Measurements from ENCODE around the gene ANK3. TPM values are rescaled to one million over a fixed set of nuclear protein-coding genes. Genes with fewer than 3 reads are reported as not detected.

ANK3 gene
- total RNA-seq, 1 experiment from 2014 or later, result 32.0 TPM

DNA sequence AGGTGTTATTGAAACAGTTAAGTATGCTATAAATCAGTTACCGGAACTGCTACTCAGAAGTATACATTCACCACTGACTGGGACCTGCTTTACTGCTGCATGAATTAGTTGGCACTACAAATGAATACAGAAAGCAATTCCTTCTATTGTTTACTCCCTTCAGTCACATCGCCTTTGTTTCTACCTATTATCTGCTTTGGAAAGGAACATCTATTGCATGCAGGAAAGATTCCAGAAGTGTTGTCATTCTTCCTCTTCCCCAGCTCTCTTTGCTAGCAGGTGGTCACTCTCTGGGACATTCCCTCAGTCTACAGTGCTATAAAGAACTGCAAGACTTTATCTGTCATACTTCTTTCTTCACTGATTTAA lies 131.3 kb downstream of the ANK3 start:
- Histone ChIP-seq H3K27me3 (ENCODE audit: insufficient read depth, low read depth) (no peaks in the 10 kb centered on the region), H3K36me3 (ENCODE audit: low read depth) (no peaks in the 10 kb centered on the region), H3F3A (ENCODE audit: insufficient read depth, low read depth) (no peaks in the 10 kb centered on the region), H3K4me3 (no peak overlapping the region), H4K20me1 (ENCODE audit: insufficient read depth) (no peaks in the 10 kb centered on the region), H2AFZ (no peak overlapping the region), H3K4me1 (replicated peaks; ENCODE audit: insufficient read depth) (no peaks in the 10 kb centered on the region), H3K4me2 (no peak overlapping the region), H3K9me3 (ENCODE audit: insufficient read depth, low read depth) (no peaks in the 10 kb centered on the region), H3K9me2 (ENCODE audit: insufficient read depth) (0 out of 2 replicates have a peak, but pooled peaks cover 4% of the 10 kb centered on the region), H3K27ac (no peak overlapping the region), H3K79me2 (ENCODE audit: low read depth) (no peaks in the 10 kb centered on the region)
- intact Hi-C loops (cut with micrococcal nuclease; ENCODE audit: unreplicated experiment), result no loop called here
- TF ChIP-seq, protein P1, sequence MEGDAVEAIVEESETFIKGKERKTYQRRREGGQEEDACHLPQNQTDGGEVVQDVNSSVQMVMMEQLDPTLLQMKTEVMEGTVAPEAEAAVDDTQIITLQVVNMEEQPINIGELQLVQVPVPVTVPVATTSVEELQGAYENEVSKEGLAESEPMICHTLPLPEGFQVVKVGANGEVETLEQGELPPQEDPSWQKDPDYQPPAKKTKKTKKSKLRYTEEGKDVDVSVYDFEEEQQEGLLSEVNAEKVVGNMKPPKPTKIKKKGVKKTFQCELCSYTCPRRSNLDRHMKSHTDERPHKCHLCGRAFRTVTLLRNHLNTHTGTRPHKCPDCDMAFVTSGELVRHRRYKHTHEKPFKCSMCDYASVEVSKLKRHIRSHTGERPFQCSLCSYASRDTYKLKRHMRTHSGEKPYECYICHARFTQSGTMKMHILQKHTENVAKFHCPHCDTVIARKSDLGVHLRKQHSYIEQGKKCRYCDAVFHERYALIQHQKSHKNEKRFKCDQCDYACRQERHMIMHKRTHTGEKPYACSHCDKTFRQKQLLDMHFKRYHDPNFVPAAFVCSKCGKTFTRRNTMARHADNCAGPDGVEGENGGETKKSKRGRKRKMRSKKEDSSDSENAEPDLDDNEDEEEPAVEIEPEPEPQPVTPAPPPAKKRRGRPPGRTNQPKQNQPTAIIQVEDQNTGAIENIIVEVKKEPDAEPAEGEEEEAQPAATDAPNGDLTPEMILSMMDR (conservative IDR thresholded peaks at IDR 0.05), result no peak
- TF ChIP-seq EZH2 (IDR thresholded peaks at IDR 0.05; ENCODE audit: low read depth), result no peak
- POLR2A ChIA-PET (ENCODE audit: unreplicated experiment), result no interaction called here
- no TSS peak for BruUV-seq (replicated peaks)
- CTCF ChIA-PET, result no interaction called here
- DNase-seq, result no peak

DNA sequence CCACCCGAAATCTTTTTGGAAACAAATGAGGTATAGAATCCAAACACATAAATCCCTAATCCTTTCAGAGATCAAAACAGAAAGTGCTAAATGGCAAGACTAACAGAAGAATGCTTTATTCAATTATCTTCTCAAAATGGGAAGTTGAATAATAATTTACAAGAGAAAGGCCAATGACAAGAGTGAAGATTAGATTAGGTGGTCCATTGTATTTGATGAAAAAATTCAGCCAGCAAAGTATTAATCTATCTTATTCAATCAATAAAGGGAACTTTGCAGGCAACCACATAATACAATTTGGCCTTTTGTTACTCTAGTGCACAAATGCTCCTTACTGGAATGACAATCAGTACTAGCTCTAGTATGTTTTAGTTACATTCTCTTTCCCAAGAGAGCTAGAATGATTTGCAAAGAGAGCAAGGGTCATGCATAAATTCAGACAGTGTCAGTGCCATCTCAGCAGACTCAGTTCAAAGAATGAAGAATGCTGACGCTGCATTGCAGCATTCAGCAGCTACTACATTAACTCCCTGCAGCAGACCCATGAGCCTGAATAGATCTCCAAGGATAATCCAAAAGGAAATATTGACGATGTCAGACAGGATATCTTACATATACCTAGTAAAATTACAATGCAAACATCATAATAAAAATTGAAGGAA lies 131.8 kb downstream of the ANK3 start:
- H3K4me3 ChIP-seq, result no peak overlapping the region
- H3K27me3 ChIP-seq (ENCODE audit: insufficient read depth, low read depth), result no peaks in the 10 kb centered on the region
- 0 out of 2 replicates have a peak, but pooled peaks cover 4% of the 10 kb centered on the region for H3K9me2 ChIP-seq (ENCODE audit: insufficient read depth)
- no peaks in the 10 kb centered on the region for H3K4me1 ChIP-seq (replicated peaks; ENCODE audit: insufficient read depth)
- H3F3A ChIP-seq (ENCODE audit: insufficient read depth, low read depth), result no peaks in the 10 kb centered on the region
- intact Hi-C loops (cut with micrococcal nuclease; ENCODE audit: unreplicated experiment), result no loop called here
- H3K4me2 ChIP-seq, result no peak overlapping the region
- H3K27ac ChIP-seq, result no peak overlapping the region
- H4K20me1 ChIP-seq (ENCODE audit: insufficient read depth), result no peaks in the 10 kb centered on the region
- H3K79me2 ChIP-seq (ENCODE audit: low read depth), result no peaks in the 10 kb centered on the region
- no peak overlapping the region for H2AFZ ChIP-seq
- POLR2A ChIA-PET (ENCODE audit: unreplicated experiment), result no interaction called here
- no TSS peak for BruUV-seq (replicated peaks)
- no peaks in the 10 kb centered on the region for H3K9me3 ChIP-seq (ENCODE audit: insufficient read depth, low read depth)
- CTCF ChIA-PET, result no interaction called here
- H3K36me3 ChIP-seq (ENCODE audit: low read depth), result no peaks in the 10 kb centered on the region
- TF ChIP-seq EZH2 (IDR thresholded peaks at IDR 0.05; ENCODE audit: low read depth), result no peak
- TF ChIP-seq, protein P1 (conservative IDR thresholded peaks at IDR 0.05), result no peak
- DNase-seq, result no peak

DNA sequence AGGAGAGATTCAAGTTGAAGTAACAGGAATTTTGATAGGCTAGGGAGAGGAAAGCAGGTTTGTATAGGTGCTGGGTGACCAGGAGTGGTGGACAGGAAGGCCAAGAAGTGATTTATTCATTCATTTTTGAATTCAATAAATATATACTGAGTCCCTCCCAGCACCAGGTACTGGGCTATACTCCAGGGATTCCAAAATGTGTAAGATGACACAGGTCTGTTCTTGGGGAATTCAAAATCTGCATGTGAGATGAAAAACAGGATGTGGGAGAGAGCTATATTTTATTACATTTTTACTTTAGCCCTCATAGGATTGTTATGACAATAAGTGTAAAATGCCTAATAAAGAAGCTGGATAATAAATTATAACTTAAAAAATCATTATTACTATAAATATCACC lies 134.9 kb downstream of the ANK3 start:
- ChIA-PET POLR2A (ENCODE audit: unreplicated experiment) (no interaction called here), CTCF (no interaction called here)
- H3K36me3 ChIP-seq (ENCODE audit: low read depth), result no peaks in the 10 kb centered on the region
- H3K9me3 ChIP-seq (ENCODE audit: insufficient read depth, low read depth), result no peaks in the 10 kb centered on the region
- H4K20me1 ChIP-seq (ENCODE audit: insufficient read depth), result no peaks in the 10 kb centered on the region
- H3K27me3 ChIP-seq (ENCODE audit: insufficient read depth, low read depth), result no peaks in the 10 kb centered on the region
- H3K4me2 ChIP-seq, result no peak overlapping the region
- no peaks in the 10 kb centered on the region for H3K79me2 ChIP-seq (ENCODE audit: low read depth)
- no peak for DNase-seq
- H3K9me2 ChIP-seq (ENCODE audit: insufficient read depth), result 0 out of 2 replicates have a peak, but pooled peaks cover 4% of the 10 kb centered on the region
- no peak overlapping the region for H2AFZ ChIP-seq
- TF ChIP-seq, protein P1 (conservative IDR thresholded peaks at IDR 0.05), result no peak
- no peak for TF ChIP-seq EZH2 (IDR thresholded peaks at IDR 0.05; ENCODE audit: low read depth)
- no peaks in the 10 kb centered on the region for H3F3A ChIP-seq (ENCODE audit: insufficient read depth, low read depth)
- intact Hi-C loops (cut with micrococcal nuclease; ENCODE audit: unreplicated experiment), result no loop called here
- H3K4me1 ChIP-seq (replicated peaks; ENCODE audit: insufficient read depth), result no peaks in the 10 kb centered on the region
- no TSS peak for BruUV-seq (replicated peaks)
- no peak overlapping the region for H3K27ac ChIP-seq
- H3K4me3 ChIP-seq, result no peak overlapping the region
